Natural killer cell (primary cell): ENCODE data around the gene STEAP1B. TPM values are rescaled to one million over a fixed set of nuclear protein-coding genes. Genes with fewer than 3 reads are reported as not detected.

Experiments used
- ATAC-seq, 3 donors: fragments of 150-1000 bp in 2 of 3; fragments of 200-7000 bp in 1 of 3; cut with Tn5 transposase; 1 replicate in 1 of 3; 2 replicates in 2 of 3; pipeline ENCODE4 v1.10.0; 2021; ENCODE audit warnings: mild to moderate bottlenecking in 2 of 3, moderate library complexity in 2 of 3
- DNase-seq, 2 donors: peaks; one replicate each; pipeline versions ENCODE4 v3.0.0 to v3.0.0-alpha.2; 2013 to 2021; ENCODE audit warnings: mixed read lengths in 1 of 2
- H3K27ac ChIP-seq: one replicate; pipeline ENCODE4 v1.5.1; 2013; ENCODE audit warnings: mild to moderate bottlenecking, low read length
- H3K27me3 ChIP-seq: one replicate; pipeline ENCODE4 v1.6.1; 2013; ENCODE audit warnings: low read length; ENCODE audit not compliant: control insufficient read depth, insufficient read depth
- H3K36me3 ChIP-seq: one replicate; pipeline ENCODE4 v1.6.1; 2013; ENCODE audit warnings: low read length; ENCODE audit not compliant: control insufficient read depth, insufficient read depth
- H3K4me1 ChIP-seq: one replicate; pipeline ENCODE4 v1.6.1; 2013; ENCODE audit warnings: low read length; ENCODE audit not compliant: control insufficient read depth, insufficient read depth
- H3K4me3 ChIP-seq: one replicate; pipeline ENCODE4 v1.5.1; 2013; ENCODE audit warnings: low read length
- H3K9me3 ChIP-seq: one replicate; pipeline ENCODE4 v1.6.1; 2013; ENCODE audit warnings: low read length; ENCODE audit not compliant: control insufficient read depth, insufficient read depth
- H3K27ac Mint-ChIP-seq, 2 donors: one replicate each; pipeline ENCODE4 v1.8.0; 2022; ENCODE audit warnings: mild to moderate bottlenecking in 2 of 2, mixed read lengths in 2 of 2, moderate library complexity in 1 of 2
- H3K27me3 Mint-ChIP-seq, 2 donors: one replicate each; pipeline ENCODE4 v1.8.0; 2022; ENCODE audit warnings: low read depth in 2 of 2, mixed read lengths in 2 of 2
- H3K36me3 Mint-ChIP-seq: one replicate; pipeline ENCODE4 v1.8.0; 2022; ENCODE audit warnings: mixed read lengths
- H3K4me1 Mint-ChIP-seq, 2 donors: one replicate each; pipeline ENCODE4 v1.8.0; 2022; ENCODE audit warnings: mixed read lengths in 2 of 2
- H3K4me3 Mint-ChIP-seq: one replicate; pipeline ENCODE4 v1.8.0; 2022; ENCODE audit warnings: mild to moderate bottlenecking, moderate library complexity, mixed read lengths
- H3K9me3 Mint-ChIP-seq, 2 donors: one replicate each; pipeline ENCODE4 v1.8.0; 2022; ENCODE audit warnings: mixed read lengths in 2 of 2
- WGBS: methylation state at CpG from one replicate; pipeline ENCODE4 v1.1.7; 2013; ENCODE audit warnings: missing lambda C conversion rate; ENCODE audit not compliant: insufficient coverage; 5-methylcytosine and 5-hydroxymethylcytosine counted together
- intact Hi-C: fragments of 100-400 bp; cut with micrococcal nuclease; formaldehyde crosslinking; loops from one replicate; pipeline ENCODE4 v1.14.2; 2022
- total RNA-seq, 4 donors: library from RNA; stranded (reverse); fragments of 120-200 nt in 1 of 4; gene quantifications; one replicate each; pipeline versions ENCODE4 v1.2.3 to v1.2.4, GENCODE V29; 2013 to 2022
- TF ChIP-seq, protein P1 (sequence below): fragments of 200-600 bp; IDR thresholded peaks from one replicate; pipeline ENCODE4 v1.8.0; 2022; ENCODE audit warnings: antibody characterized with exemption

The STEAP1B gene
- total RNA-seq, 3 donors from 2014 or later (not counting 1 experiment from before 2014, with no cell fraction given): 0.31 TPM; not detected in 2

DNA sequence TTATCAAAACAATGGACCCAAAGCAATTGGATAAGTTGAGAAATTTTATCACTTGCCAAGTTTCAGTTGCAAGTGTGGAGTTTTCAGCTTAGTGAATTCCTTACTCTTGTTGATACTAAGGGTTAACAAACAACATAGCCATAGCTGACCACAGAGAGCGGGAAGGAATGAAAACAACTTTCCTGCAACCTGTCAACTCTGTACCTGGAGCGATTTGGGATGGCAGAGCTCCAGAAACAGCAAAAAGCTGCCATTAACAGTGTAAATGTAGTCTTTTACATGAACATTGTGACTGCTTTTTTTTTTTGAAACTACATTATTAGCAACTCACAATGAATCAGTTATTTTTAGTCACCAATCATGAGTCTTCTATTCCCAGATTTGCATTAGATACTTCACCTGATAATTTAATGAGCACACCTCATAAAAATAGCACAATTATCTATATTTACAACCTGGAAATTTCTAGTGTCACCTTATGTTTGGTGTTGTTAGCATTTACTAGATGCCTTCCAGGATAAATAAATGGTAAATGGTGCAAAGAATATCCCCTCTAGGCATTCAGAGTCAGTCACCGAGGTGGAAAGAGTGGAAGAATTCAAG, 95.5 kb downstream of the STEAP1B start:
- Mint-ChIP-seq H3K27ac (no peak overlapping the region), H3K4me3 (no peak overlapping the region), H3K27me3 (peaks cover 0 to 2% of the 10 kb centered on the region in 2 donors), H3K4me1 (peaks cover 23 to 28% of the 10 kb centered on the region in 2 donors), H3K9me3 (no peaks in the 10 kb centered on the region), H3K36me3 (no peaks in the 10 kb centered on the region)
- 85% methylated on average over 3 of the region's 3 CpGs for WGBS
- H3K9me3 ChIP-seq: no peaks in the 10 kb centered on the region
- intact Hi-C loops: no loop called here
- no peak overlapping the region for H3K4me3 ChIP-seq
- no peaks in the 10 kb centered on the region for H3K27me3 ChIP-seq
- TF ChIP-seq, protein P1, sequence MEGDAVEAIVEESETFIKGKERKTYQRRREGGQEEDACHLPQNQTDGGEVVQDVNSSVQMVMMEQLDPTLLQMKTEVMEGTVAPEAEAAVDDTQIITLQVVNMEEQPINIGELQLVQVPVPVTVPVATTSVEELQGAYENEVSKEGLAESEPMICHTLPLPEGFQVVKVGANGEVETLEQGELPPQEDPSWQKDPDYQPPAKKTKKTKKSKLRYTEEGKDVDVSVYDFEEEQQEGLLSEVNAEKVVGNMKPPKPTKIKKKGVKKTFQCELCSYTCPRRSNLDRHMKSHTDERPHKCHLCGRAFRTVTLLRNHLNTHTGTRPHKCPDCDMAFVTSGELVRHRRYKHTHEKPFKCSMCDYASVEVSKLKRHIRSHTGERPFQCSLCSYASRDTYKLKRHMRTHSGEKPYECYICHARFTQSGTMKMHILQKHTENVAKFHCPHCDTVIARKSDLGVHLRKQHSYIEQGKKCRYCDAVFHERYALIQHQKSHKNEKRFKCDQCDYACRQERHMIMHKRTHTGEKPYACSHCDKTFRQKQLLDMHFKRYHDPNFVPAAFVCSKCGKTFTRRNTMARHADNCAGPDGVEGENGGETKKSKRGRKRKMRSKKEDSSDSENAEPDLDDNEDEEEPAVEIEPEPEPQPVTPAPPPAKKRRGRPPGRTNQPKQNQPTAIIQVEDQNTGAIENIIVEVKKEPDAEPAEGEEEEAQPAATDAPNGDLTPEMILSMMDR: no peak
- peaks cover 22% of the 10 kb centered on the region for H3K4me1 ChIP-seq
- no peaks in the 10 kb centered on the region for H3K36me3 ChIP-seq
- no peak overlapping the region for H3K27ac ChIP-seq
- ATAC-seq: no peak
- no peak for DNase-seq

DNA sequence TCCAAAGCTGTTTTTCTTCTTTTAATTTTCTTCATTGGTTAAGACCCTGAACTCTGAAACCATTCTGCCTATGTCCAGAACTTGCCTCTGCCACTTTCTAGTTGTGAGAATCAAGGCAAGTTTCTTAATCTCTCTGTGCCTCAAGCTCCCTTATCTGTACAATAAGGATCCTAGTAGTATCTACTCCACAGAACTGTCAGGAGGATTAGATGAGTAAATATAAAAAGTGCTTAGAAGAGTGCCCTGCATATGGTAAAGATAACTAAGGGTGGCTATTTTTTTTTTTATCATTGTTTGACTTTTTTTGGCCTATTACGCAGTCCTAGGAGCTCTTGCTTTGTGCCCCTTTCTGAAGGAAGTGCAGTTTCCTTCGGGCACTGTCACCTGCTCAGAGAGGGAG, 96.6 kb downstream of the STEAP1B start:
- intact Hi-C loops: no loop called here
- Mint-ChIP-seq H3K9me3 (no peaks in the 10 kb centered on the region), H3K27ac (peak overlapping the region; percentile 83 to 88), H3K36me3 (no peaks in the 10 kb centered on the region), H3K4me3 (peak overlapping the region; percentile 63), H3K4me1 (peaks cover 23 to 28% of the 10 kb centered on the region in 2 donors), H3K27me3 (no peaks in the 10 kb centered on the region)
- WGBS: 89% methylated on average over 2 of the region's 2 CpGs
- DNase-seq: no peak
- H3K36me3 ChIP-seq: no peaks in the 10 kb centered on the region
- H3K27ac ChIP-seq: no peak overlapping the region
- ATAC-seq: no peak
- H3K4me1 ChIP-seq: peaks cover 22% of the 10 kb centered on the region
- no peaks in the 10 kb centered on the region for H3K9me3 ChIP-seq
- H3K27me3 ChIP-seq: no peaks in the 10 kb centered on the region
- H3K4me3 ChIP-seq: no peak overlapping the region
- TF ChIP-seq, protein P1: no peak

DNA sequence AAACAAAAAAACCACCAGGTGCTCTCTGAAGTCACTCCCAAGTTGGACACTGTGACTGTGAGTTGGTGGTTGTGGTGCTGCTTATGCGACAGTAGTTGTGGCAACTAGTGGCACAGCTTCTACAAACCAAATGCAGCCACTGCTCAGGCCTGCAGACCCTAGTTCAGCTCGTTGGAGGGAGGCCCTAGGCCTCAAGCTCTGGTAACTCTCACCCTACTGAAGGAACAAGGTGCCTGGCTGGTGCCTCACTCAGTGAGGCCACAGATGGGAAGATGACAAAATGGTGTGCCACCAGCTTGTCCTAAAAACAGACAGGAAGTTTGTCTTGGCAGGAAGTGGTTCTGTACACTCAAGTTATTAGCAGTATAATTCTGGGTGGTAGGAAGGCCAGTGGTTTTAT, 97.7 kb downstream of the STEAP1B start:
- intact Hi-C loops: no loop called here
- Mint-ChIP-seq H3K36me3 (no peaks in the 10 kb centered on the region), H3K9me3 (no peaks in the 10 kb centered on the region), H3K4me1 (peaks cover 23 to 28% of the 10 kb centered on the region in 2 donors), H3K27ac (peak overlapping the region; percentile 83 to 88), H3K27me3 (no peaks in the 10 kb centered on the region), H3K4me3 (peak overlapping the region; percentile 45)
- DNase-seq: peak in 1 of 2 donors; percentile 11
- Histone ChIP-seq H3K4me1 (peaks cover 22% of the 10 kb centered on the region), H3K4me3 (no peak overlapping the region), H3K27me3 (no peaks in the 10 kb centered on the region), H3K36me3 (no peaks in the 10 kb centered on the region), H3K9me3 (no peaks in the 10 kb centered on the region), H3K27ac (peak overlapping the region; percentile 58)
- 11% methylated on average over 2 of the region's 2 CpGs for WGBS
- peak; percentile 57 to 85 (median 68) for ATAC-seq
- TF ChIP-seq, protein P1: no peak
